ENCODE measurements around the gene ATG7. TPM values are rescaled to one million over a fixed set of nuclear protein-coding genes. Genes with fewer than 3 reads are reported as not detected.

ATG7 gene
- total RNA-seq, 4 donors from 2014 or later, result 45.8 to 85.3 (median 67.3) TPM

- H3K9me3 ChIP-seq, result no peaks in the 10 kb centered on the region
- H3K4me1 ChIP-seq, result no peaks in the 10 kb centered on the region
- no peak for DNase-seq
- 51 to 80% methylated on average over 1 of the region's 1 CpG for WGBS, 2 donors
- intact Hi-C loops (cut with DNase I), result no loop called here
- no peak overlapping the region for H3K4me3 ChIP-seq (replicated peaks in 1 of 3)
- H3K27me3 ChIP-seq, result no peaks in the 10 kb centered on the region
- TF ChIP-seq CTCF (IDR thresholded peaks at IDR 0.05) (no peak), POLR2A (IDR thresholded peaks at IDR 0.05) (no peak)
- H3K27ac ChIP-seq, result no peak overlapping the region
- H3K36me3 ChIP-seq, result no peaks in the 10 kb centered on the region
Measured at GRCh38 chr3:11420066-11420465, 147.9 kb downstream of the ATG7 start.

- H3K4me3 ChIP-seq (replicated peaks in 1 of 3), result no peak overlapping the region
- WGBS, 2 donors, result 97% methylated on average over 1 of the region's 1 CpG
- no peak for DNase-seq
- H3K27me3 ChIP-seq, result no peaks in the 10 kb centered on the region
- no peak overlapping the region for H3K27ac ChIP-seq
- intact Hi-C loops (cut with DNase I), result no loop called here
- H3K9me3 ChIP-seq, result no peaks in the 10 kb centered on the region
- no peaks in the 10 kb centered on the region for H3K36me3 ChIP-seq
- no peak for TF ChIP-seq POLR2A (IDR thresholded peaks at IDR 0.05)
- no peak for TF ChIP-seq CTCF (IDR thresholded peaks at IDR 0.05)
- no peaks in the 10 kb centered on the region for H3K4me1 ChIP-seq
Measured at GRCh38 chr3:11422291-11422690, 150.1 kb downstream of the ATG7 start.

- intact Hi-C loops (cut with DNase I), result no loop called here
- H3K27me3 ChIP-seq, result no peaks in the 10 kb centered on the region
- H3K36me3 ChIP-seq, result no peaks in the 10 kb centered on the region
- no peak for DNase-seq
- H3K4me3 ChIP-seq (replicated peaks in 1 of 3), result no peak overlapping the region
- no peaks in the 10 kb centered on the region for H3K9me3 ChIP-seq
- TF ChIP-seq POLR2A (IDR thresholded peaks at IDR 0.05), result no peak
- TF ChIP-seq CTCF (IDR thresholded peaks at IDR 0.05), result no peak
- no peaks in the 10 kb centered on the region for H3K4me1 ChIP-seq
- WGBS, 2 donors, result 93 to 97% methylated on average over 6 of the region's 6 CpGs
- H3K27ac ChIP-seq, result no peak overlapping the region
Measured at GRCh38 chr3:11423868-11424267, 151.7 kb downstream of the ATG7 start.

- H3K4me1 ChIP-seq, result no peaks in the 10 kb centered on the region
- no peaks in the 10 kb centered on the region for H3K9me3 ChIP-seq
- DNase-seq, result no peak
- no peak for TF ChIP-seq CTCF (IDR thresholded peaks at IDR 0.05)
- H3K27ac ChIP-seq, result no peak overlapping the region
- WGBS, 2 donors, result 98 to 99% methylated on average over 2 of the region's 2 CpGs
- intact Hi-C loops (cut with DNase I), result no loop called here
- no peak overlapping the region for H3K4me3 ChIP-seq (replicated peaks in 1 of 3)
- no peaks in the 10 kb centered on the region for H3K27me3 ChIP-seq
- H3K36me3 ChIP-seq, result no peaks in the 10 kb centered on the region
Measured at GRCh38 chr3:11424277-11424676, 152.1 kb downstream of the ATG7 start.

GRCh38 chr3:11430207-11430606, 158.0 kb downstream of the ATG7 start:
- intact Hi-C loops (cut with DNase I), result no loop called here
- Histone ChIP-seq H3K9me3 (no peaks in the 10 kb centered on the region), H3K27me3 (no peaks in the 10 kb centered on the region), H3K36me3 (no peaks in the 10 kb centered on the region), H3K27ac (no peak overlapping the region), H3K4me3 (replicated peaks in 1 of 3) (no peak overlapping the region), H3K4me1 (peaks cover 4 to 20% of the 10 kb centered on the region in 2 donors)
- TF ChIP-seq CTCF (IDR thresholded peaks at IDR 0.05) (no peak), POLR2A (IDR thresholded peaks at IDR 0.05) (no peak)
- WGBS, 2 donors, result 82% methylated on average over 6 of the region's 6 CpGs
- DNase-seq, result no peak

Measured in thyroid gland (tissue), 4 donors.